Activated CD4-positive, CD25-positive, alpha-beta regulatory T cell (primary cell): ENCODE data around the gene UGT1A7.
"Not testable (repeated sequence)": the region's sequence is repeated elsewhere in the genome, so short reads cannot be mapped to it uniquely, and the experiment has no call there.

Source experiments
- DNase-seq, 4 experiments: peaks; one replicate each; lab custom pipeline; 2025; lab: John Stamatoyannopoulos, UW

Gene UGT1A7

DNA sequence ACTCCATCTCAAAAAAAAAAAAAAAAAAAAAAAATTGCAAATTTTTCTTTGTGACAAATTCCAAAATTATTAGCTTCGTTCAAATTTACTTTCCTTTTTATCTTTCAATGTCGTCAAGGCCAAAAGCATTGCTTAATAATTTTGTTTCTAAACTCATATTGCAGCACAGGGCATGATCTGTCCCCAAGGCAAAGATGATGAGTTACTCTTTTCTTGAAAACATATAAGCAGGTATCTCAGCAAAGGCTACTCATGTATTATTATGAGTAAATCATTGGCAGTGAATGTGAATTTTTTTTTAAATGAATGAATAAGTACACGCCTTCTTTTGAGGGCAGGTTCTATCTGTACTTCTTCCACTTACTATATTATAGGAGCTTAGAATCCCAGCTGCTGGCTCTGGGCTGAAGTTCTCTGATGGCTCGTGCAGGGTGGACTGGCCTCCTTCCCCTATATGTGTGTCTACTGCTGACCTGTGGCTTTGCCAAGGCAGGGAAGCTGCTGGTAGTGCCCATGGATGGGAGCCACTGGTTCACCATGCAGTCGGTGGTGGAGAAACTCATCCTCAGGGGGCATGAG is at the start of gene UGT1A7:
UGT1A7 (plus strand) TSS at position 381 of the 579 bp plus-strand sequence; CDS start at position 418, 37 bp downstream.
- no peak for DNase-seq

DNA sequence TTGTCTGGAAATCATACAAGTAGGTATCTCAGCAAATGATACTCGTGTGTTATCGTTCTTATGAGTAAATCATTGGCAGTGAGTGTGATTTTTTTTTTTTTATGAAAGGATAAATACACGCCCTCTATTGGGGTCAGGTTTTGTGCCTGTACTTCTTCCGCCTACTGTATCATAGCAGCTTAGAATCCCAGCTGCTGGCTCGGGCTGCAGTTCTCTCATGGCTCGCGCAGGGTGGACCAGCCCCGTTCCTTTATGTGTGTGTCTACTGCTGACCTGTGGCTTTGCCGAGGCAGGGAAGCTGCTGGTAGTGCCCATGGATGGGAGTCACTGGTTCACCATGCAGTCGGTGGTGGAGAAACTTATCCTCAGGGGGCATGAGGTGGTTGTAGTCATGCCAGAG is 45.4 kb upstream of the UGT1A7 start, which contains the start of gene UGT1A10:
UGT1A10 (plus strand) TSS at position 143 of the 400 bp plus-strand sequence; CDS start at position 218, 75 bp downstream.
- not testable (repeated sequence) for DNase-seq

DNA sequence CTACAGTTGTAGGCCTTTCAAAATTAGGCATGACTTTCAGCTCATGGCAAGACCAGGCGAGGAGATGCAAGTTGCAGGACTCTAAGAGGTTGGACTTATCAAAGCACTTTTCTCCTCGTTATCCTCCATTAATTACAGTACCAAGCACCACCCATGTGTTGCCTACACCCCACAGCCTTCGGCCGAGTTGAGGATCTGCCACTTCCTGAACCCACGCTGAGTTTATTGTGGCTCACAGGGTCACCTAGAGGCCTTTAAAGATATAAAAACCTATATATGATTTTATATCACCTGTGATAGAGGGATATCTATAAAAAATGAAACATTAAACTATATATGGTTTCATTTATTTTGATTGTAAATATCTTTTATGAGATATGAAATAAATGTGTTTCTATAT is 42.9 kb upstream of the UGT1A7 start:
- DNase-seq: no peak

DNA sequence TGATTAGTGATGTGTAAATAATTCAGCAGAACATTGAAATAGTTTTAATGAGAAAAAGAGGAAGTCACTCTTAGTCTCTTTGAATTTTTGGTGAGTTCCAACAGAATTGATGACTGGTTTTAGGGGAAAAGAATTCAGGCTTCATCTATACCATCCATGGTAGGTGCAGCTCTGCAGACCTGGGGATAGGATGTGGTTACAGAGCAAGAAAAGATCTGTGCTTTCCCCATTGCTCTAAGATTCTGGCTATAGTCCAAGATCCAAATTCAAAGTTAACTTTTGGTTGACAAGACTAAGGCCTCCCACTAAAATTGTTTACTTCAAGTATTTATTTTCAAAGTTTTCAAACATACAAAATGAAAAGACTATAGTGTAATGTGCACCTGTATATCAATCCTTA is 41.8 kb upstream of the UGT1A7 start:
- DNase-seq: no peak

DNA sequence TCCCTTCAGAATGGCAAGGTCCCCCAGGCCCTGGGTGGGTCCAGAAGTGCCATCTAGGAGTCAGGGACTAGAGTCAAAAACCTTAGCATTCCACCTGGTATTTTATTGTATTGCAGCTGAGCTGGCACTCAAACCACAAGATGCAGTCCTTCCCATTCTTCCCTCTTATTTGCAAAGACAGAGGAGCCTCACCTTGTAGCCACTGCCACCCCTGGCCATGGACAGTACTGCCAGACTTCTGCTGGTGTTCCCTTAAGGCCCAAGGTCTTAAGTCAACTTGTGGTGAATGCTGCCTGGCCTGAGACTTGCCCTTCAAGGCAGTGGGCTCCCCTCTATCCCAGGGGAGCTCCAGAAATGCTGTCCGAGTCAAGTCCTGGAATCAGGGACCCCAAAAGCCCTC is 38.6 kb upstream of the UGT1A7 start:
- DNase-seq: no peak

DNA sequence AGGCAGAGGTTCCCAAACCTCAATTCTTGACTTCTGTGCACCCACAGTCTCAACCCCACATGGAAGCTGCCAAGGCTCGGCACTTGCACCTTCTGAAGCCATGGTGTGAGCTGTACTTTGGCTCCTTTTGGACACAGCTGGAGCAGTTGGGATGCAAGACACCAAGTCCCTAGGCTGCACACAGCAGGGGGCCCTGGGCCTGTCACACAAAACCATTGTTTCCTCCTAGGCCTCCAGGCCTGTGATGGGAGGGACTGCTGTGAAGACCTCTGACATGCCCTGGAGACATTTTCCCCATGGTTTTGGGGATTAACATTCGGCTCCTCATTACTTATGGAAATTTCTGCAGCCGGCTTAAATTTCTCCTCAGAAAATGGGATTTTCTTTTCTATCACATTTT is 35.7 kb upstream of the UGT1A7 start:
- DNase-seq: not testable (repeated sequence)

DNA sequence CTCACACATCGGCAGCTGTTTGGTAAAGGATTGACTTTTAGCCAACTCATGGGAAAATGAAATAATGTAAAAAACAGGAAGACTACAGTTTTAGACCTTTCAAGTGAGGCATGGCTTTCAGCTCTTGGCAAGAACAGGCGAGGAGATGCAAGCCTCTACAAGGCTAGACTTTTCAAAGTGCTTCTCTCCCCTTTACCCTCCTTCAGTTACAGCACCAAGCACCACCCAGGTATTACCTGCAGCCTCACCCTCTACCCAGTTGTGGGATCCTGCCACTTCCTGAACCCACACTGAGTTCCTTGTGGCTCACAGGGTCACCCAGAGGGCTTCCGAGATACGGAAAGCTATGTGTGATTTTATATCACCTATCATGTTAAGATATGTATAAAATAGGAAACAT is 30.7 kb upstream of the UGT1A7 start:
- DNase-seq: no peak

DNA sequence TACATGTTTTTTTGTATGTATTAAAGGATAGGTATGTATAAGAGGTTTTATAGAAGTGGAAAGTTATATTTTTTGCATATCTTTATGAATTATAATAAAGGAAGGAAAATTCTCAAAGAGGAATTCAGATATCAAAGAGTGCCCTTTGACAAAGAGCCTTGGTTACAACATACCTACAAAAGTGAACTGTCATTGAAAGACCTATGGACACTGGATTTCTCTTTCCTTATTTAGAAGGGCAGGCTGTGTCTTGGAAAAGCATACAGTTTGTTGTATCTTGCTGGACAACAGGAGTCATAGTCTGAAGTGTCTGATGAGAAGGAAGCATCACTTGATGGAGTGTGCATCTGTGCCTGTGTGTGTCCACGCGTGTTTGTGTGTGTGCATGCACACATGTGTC is 30.3 kb upstream of the UGT1A7 start:
- no peak for DNase-seq

DNA sequence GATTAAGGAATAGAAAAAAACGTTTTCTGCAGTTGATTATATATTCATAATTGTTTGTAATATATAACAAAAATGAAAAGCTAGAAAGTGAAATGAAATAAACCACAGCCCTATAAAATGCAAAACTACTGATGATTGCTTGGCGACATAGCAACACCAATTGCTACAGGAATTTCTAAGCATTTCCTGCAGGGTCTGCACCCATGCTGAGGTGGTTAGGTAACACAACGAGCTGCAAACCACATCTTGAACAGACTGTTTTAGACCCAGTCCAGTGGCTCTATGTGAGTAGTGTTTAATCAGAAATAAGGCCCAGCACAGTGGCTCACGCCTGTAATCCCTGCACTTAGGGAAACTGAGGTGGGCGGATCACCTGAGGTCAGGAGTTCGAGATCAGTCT is 27.2 kb upstream of the UGT1A7 start:
- DNase-seq: no peak

DNA sequence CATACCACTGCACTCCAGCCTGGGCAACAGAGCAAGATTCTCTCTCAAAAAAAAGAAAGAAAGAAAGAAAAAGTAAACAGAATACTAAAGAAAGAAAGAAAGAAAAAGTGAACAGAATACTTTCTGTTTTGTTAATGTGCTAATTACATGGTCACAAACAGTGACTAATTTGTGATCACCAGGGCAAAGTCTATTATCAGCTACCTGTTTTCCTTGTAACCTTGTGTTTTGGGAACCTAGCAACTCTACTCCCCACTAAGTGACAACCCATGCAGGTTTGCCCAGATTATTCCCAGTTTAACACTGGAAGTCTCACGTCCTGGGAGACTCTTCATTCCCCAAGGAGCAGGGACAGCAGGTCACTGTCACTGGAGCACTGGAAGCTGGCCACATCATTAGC is 26.7 kb upstream of the UGT1A7 start:
- no peak for DNase-seq

DNA sequence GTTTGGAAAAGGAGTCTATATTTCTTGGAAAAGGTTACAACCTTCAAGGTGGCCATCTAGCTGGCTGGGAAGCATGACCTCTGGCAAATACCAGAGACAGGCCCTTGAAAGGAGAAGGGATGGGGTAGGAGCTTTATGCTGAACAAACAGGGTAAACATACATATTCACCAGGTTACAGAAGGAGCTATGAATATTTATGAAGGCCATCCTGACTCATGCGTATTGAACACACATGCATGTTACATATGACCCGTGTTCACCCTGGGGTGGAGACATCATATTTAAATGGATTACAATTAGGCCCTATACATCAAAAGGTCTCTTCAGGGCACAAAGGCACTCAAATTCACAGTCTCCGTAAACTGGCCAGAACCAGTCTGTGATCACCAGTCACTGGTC is 25.8 kb upstream of the UGT1A7 start:
- DNase-seq: not testable (repeated sequence)

DNA sequence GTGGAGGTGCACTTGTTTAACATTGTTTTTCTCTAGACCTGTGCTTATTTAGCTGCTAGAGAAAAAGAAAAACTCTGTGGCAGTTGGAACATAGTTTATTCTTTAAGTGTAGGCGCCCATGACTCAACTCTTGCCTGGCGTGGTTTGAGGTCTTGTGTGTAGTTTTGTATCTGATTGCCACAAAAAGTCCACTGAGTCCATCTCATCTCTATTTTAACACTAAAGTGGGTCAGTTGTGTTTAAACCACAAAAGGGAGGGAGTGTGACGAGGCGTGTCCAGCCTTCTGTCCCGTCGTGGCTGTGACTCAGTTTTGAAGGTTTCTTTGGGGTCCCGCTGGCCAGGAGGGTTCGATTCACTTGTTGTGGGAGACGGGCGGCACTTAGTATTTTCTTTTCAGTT is 25.3 kb upstream of the UGT1A7 start:
- DNase-seq: no peak

DNA sequence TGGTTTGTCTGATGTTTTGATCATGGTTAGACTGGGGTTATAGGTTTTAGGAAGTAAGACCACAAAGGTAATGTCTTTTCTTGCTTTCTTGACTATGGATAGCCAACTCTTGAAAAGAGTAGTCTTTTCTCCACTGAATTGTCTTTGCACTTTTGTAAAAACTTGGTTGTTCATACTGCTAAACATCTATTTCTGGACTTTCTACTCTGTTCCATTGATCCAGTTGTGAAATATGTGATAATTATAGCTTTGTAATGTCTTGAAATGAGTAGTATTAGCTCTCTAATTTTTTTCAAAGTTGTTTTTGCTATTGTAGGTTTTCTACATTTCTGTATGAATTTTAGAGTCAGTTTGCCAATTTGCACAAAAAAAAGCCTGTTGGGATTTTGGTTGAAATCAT is 23.1 kb upstream of the UGT1A7 start:
- DNase-seq: no peak

DNA sequence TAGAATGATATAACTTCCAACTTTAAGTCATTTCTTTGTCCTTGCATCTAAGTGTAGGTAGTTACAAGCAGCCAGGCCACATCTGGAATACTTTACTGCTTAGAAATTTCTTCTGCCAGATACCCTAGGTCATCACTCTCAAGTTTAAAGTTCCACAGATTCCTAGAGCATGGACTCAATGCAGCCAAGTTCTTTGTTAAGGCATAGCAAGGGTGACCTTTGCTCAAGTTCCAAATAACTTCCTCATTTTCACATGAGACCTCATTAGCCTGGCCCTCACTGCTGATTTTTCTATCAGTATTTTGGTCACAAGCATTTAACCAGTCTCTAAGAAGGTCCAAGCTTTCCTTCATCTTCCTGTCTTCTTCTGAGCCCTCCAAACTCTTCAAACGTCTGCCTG is 17.8 kb upstream of the UGT1A7 start:
- DNase-seq: no peak

DNA sequence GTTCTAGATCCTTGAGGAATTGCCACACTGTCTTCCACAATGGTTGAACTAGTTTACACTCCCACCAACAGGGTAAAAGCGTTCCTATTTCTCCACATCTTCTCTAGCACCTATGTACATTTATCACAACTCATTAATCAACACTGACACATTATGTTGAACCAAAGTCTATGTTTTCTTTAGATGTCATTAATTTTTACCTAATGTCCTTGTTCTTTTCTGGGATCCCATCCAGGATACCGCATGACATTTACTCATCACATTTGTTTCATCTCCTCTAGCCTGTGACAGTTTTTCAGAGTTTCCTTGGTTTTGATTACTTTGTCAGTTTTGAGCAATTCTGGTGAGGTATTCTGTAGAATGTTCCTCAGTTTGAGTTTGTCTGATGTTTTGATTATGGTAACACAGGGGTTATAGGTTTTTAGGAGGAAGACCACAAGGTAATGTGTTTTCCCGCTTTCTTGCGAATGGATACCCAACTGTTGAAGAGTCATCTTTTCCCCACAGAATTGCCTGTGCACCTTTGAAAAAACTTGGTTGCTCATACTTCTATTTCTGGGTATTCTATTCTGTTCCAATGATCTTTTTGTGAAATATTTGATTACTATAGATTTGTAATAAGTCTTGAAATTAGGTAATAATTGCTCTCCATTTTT is 13.0 kb upstream of the UGT1A7 start:
- no peak for DNase-seq

DNA sequence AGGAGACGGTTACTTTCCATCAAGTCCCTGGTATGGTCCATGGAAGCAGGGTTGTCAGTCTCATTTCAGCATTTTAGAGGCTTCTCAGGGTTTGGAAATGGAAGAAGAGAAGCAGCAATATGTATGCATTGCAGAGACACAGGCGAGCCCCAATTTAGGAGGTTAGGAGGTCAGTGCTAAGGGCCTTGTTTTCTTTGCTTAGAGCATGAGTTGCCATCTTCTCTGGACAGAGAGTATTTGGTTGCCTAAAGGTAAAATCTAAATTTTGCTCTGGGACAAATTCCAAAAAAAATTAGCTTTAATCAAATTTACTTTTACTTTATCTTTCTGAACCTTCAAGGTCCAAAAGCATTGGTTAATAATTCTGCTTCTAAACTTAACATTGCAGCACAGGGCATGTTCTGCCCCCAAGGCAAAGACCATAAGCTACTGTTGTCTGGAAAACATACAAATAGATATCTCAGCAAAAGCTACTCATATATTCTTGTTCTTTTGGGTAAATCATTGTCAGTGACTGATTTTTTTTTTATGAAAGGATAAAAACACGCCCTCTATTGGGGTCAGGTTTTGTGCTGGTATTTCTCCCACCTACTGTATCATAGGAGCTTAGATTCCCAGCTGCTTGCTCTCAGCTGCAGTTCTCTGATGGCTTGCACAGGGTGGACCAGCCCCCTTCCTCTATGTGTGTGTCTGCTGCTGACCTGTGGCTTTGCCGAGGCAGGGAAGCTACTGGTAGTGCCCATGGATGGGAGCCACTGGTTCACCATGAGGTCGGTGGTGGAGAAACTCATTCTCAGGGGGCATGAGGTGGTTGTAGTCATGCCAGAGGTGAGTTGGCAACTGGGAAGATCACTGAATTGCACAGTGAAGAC is 10.2 kb upstream of the UGT1A7 start, which contains the start of gene UGT1A9:
UGT1A9 (plus strand) TSS at position 609 of the 872 bp plus-strand sequence; CDS start at position 646, 37 bp downstream.
- DNase-seq: no peak

DNA sequence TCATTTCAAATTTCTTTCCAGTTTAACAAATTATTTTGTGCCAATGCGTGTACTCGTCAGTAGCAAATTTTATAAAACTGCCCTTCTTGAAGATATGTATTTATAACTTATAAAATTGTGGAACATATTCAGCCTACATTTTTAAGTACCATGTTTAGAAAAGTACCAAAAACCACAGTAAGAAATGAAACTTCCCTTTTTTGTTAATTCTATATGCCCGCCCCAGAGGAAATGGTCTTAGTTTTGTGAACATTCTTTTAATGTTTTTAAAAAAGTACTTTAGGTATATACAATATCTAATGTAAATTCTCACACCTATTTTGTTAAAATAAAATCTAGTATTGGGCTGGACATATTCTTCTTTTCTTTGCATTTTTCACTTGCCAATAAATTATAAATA is 8.8 kb upstream of the UGT1A7 start:
- no peak for DNase-seq

DNA sequence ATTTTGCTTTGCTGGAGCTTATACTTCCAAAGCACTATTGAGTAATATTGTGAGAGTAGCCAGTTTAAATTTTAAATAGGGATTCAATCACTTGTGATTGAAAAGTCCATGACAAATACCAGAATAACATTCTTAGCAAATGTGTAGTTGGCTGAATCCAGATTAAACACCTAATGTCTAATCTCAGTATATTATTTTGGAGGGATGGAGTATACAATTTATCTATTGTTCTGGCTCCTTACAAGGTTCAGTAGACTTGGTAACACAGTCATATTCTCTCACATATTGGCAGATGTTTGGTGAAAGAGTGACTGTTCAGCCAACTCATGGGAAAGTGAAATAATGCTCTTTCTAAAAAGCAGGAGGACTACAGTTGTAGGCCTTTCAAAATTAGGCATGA is 7.8 kb upstream of the UGT1A7 start:
- DNase-seq: no peak

DNA sequence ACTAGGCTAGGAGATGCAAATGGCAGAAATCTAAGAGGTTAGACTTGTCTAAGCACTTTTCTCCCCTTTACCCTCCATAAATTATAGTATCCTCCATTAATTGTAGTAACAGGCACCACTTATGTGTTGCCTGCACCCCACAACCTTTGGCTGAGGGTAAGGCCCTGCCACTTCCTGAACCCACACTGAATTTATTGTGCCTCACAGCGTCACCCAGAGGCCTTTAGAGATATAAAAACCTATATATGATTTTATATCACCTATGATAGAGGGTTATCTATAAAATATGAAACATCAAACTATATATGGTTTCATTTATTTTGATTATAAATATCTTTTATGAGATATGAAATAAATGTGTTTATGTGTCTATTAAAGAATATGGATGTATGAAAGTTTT is 7.4 kb upstream of the UGT1A7 start:
- no peak for DNase-seq

DNA sequence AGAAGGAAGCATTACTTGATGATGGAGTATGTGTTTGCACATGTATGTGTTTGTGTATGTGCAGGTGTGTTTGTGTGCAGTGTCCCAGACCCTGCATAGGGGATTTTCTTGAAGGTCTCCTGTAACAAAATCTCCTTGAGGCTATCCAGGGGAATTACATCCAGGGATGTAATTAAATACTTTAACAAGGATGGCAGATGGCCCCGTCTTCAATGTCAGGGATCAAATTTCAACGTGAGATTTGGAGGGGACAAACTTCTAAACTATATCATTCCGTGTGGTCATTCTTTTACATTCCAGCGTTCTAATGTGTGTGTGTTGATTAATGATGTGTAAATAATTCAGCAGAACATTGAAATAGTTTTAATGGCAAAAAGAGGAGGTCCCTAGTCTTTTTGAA is 6.7 kb upstream of the UGT1A7 start:
- DNase-seq: no peak

DNA sequence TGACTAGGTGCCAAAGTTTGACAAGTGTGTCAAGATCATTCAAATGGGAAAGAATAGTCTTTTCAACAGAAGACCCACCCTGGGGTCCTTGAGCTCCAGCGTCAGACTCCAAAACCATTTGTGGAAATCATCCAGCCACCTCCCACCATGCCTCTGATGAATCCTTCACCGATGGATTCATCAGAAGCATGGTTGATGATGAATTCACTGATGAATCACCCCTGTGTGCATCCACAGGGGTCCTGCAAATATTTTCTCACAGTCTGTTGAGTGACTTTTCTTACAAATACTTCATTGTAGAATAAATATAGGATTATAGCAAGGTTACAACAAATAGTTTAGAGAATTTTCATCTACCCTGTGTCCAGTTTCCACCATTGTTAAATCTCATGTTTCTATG is 5.7 kb upstream of the UGT1A7 start:
- no peak for DNase-seq

DNA sequence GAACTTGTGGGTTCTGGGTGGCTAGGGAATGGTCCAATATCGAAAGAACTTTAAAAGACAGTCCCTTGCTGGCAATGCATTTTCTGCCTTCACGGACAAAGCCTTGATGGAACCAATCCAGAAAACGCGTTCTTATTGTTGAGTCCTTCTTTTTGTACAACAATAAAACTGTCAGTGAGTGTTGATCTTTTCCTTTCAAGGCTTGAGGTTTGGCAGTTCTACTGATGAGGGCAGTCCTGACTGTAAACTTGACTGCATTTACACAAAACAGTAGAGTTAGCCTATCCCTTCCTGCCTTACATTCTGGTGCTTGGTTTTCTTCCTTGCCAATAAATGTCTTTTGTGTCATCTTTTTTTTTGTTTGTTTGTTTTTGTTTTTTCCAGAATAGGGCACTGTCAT is 2.5 kb upstream of the UGT1A7 start:
- no peak for DNase-seq
